ENCODE results near the gene VTI1A. TPM values are rescaled to one million over a fixed set of nuclear protein-coding genes. Genes with fewer than 3 reads are reported as not detected.

Gene VTI1A
- total and polyA plus RNA-seq, 2 experiments from 2014 or later = 26.8 to 31.0 TPM

DNA sequence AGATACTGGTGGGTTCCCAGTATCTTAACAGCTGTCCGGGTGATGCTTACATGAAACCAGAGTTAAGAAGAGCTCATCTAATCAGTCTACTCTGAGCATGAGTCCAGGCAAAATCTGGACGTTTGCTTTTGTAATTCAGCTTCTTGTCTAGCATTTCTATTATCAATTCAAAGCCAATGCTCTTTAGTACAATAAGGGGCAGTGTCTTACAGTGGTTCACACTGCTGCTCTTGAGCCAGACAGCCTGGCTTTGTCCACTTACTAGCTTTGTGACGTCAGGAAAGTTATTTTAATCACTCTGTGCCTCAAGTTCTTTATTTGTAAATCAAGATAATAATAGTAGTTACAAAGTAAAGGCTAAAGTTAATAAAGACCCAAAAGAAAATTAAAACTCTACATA, 275.7 kb downstream of the VTI1A start (continued):
- TF ChIP-seq ZNF114 (CRISPR knock-in tag; IDR thresholded peaks at IDR 0.05) (no peak), STAT1 (IDR thresholded peaks at IDR 0.05; ENCODE audit: unreplicated experiment) (no peak), EZH2phosphoT487 (IDR thresholded peaks at IDR 0.05; ENCODE audit: unreplicated experiment) (no peak)

DNA sequence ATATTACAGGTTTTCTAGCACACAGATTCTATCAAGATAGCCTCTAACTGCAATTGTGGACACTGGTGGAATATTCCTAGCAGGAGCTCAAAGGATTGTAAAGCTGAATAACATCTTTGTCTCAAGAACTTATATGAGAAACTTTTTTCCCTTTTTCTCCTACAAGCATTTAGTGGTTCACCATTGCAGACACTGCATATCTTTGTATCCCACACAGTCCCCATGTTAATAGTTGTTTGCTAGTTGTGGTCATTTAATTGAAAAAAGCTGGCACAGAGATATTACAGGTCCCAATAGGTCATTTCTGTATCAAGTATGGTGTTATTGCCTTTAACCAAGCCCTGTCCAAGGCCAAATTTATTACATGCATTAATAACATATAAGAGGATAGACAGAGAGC, 276.9 kb downstream of the VTI1A start:
- Histone ChIP-seq H3K4me3 (no peak overlapping the region), H3K4me1 (ENCODE audit: insufficient read depth) (peaks cover 45% of the 10 kb centered on the region), H2AFZ (no peak overlapping the region), H3K27ac (ENCODE audit: low read depth) (no peak overlapping the region), H3K36me3 (ENCODE audit: insufficient read depth) (no peaks in the 10 kb centered on the region), H3K27me3 (ENCODE audit: insufficient read depth) (no peaks in the 10 kb centered on the region), H3K4me2 (no peak overlapping the region), H3F3A (replicated peaks; ENCODE audit: low read depth) (no peaks in the 10 kb centered on the region), H3K9me2 (ENCODE audit: insufficient read depth) (no peaks in the 10 kb centered on the region), H3K79me2 (replicated peaks; ENCODE audit: insufficient read depth) (no peaks in the 10 kb centered on the region), H4K20me1 (replicated peaks; ENCODE audit: insufficient read depth) (no peaks in the 10 kb centered on the region)
- no peak overlapping the region for H3K27ac Mint-ChIP-seq
- no peaks in the 10 kb centered on the region for H3K27me3 Mint-ChIP-seq (ENCODE audit: insufficient read depth, low read depth, poor library complexity)
- peaks cover 4% of the 10 kb centered on the region; the same call in 1 of the 3 replicates for H3K36me3 Mint-ChIP-seq (ENCODE audit: low read depth)
- TF ChIP-seq JUNB (IDR thresholded peaks at IDR 0.05; ENCODE audit: unreplicated experiment) (no peak), EZH2phosphoT487 (IDR thresholded peaks at IDR 0.05; ENCODE audit: unreplicated experiment) (no peak), ZNF114 (CRISPR knock-in tag; IDR thresholded peaks at IDR 0.05) (no peak), ZNF331 (CRISPR knock-in tag; IDR thresholded peaks at IDR 0.05; ENCODE audit: low read depth) (no peak), STAT1 (IDR thresholded peaks at IDR 0.05; ENCODE audit: unreplicated experiment) (no peak), EZH2 (IDR thresholded peaks at IDR 0.05; ENCODE audit: low read depth, unreplicated experiment) (no peak), CREB1 (CRISPR knock-in tag; IDR thresholded peaks at IDR 0.05; ENCODE audit: low read depth) (no peak), NANOG (IDR thresholded peaks at IDR 0.05; ENCODE audit: borderline replicate concordance) (no peak)
- TF ChIP-seq, protein P1, sequence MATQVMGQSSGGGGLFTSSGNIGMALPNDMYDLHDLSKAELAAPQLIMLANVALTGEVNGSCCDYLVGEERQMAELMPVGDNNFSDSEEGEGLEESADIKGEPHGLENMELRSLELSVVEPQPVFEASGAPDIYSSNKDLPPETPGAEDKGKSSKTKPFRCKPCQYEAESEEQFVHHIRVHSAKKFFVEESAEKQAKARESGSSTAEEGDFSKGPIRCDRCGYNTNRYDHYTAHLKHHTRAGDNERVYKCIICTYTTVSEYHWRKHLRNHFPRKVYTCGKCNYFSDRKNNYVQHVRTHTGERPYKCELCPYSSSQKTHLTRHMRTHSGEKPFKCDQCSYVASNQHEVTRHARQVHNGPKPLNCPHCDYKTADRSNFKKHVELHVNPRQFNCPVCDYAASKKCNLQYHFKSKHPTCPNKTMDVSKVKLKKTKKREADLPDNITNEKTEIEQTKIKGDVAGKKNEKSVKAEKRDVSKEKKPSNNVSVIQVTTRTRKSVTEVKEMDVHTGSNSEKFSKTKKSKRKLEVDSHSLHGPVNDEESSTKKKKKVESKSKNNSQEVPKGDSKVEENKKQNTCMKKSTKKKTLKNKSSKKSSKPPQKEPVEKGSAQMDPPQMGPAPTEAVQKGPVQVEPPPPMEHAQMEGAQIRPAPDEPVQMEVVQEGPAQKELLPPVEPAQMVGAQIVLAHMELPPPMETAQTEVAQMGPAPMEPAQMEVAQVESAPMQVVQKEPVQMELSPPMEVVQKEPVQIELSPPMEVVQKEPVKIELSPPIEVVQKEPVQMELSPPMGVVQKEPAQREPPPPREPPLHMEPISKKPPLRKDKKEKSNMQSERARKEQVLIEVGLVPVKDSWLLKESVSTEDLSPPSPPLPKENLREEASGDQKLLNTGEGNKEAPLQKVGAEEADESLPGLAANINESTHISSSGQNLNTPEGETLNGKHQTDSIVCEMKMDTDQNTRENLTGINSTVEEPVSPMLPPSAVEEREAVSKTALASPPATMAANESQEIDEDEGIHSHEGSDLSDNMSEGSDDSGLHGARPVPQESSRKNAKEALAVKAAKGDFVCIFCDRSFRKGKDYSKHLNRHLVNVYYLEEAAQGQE (IDR thresholded peaks at IDR 0.05; ENCODE audit: unreplicated experiment) = no peak
- TF ChIP-seq, protein P2, sequence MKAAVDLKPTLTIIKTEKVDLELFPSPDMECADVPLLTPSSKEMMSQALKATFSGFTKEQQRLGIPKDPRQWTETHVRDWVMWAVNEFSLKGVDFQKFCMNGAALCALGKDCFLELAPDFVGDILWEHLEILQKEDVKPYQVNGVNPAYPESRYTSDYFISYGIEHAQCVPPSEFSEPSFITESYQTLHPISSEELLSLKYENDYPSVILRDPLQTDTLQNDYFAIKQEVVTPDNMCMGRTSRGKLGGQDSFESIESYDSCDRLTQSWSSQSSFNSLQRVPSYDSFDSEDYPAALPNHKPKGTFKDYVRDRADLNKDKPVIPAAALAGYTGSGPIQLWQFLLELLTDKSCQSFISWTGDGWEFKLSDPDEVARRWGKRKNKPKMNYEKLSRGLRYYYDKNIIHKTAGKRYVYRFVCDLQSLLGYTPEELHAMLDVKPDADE (IDR thresholded peaks at IDR 0.05) = no peak
- TF ChIP-seq, protein P3, sequence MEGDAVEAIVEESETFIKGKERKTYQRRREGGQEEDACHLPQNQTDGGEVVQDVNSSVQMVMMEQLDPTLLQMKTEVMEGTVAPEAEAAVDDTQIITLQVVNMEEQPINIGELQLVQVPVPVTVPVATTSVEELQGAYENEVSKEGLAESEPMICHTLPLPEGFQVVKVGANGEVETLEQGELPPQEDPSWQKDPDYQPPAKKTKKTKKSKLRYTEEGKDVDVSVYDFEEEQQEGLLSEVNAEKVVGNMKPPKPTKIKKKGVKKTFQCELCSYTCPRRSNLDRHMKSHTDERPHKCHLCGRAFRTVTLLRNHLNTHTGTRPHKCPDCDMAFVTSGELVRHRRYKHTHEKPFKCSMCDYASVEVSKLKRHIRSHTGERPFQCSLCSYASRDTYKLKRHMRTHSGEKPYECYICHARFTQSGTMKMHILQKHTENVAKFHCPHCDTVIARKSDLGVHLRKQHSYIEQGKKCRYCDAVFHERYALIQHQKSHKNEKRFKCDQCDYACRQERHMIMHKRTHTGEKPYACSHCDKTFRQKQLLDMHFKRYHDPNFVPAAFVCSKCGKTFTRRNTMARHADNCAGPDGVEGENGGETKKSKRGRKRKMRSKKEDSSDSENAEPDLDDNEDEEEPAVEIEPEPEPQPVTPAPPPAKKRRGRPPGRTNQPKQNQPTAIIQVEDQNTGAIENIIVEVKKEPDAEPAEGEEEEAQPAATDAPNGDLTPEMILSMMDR (conservative IDR thresholded peaks at IDR 0.05; ENCODE audit: low read depth in 2 of 2) = no peak
- no peaks in the 10 kb centered on the region for H3K9me3 Mint-ChIP-seq
- no peak for DNase-seq (ENCODE audit: low spot score)
- peaks cover 52% of the 10 kb centered on the region for H3K4me1 Mint-ChIP-seq
- no peak for ATAC-seq
- H3K4me3 Mint-ChIP-seq = no peak overlapping the region
